ENCODE results near the gene ACSM2B.

DNA sequence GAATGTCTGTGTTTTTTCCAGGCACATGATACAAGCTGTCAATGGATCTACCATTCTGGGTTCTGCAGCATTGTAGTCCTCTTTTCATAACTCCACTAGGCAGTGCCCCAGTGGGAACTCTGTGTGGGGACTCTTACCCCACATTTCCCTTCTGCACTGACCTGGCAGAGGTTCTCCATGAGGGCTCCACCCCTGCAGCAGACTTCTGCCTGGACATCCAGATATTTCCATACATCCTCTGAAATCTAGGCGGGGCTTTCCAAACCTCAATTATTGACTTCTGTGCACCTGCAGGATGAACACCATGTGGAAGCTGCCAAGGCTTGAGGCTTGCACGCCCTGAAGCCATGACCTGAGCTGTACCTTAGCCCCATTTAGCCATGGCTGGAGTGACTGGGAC is 68.9 kb downstream of the ACSM2B start:
- TF ChIP-seq POLR2A (IDR thresholded peaks at IDR 0.05; ENCODE audit: low read depth, low read length) (no peak), NFE2L2 (IDR thresholded peaks at IDR 0.05; ENCODE audit: low read depth, low read length) (no peak), RAD21 (IDR thresholded peaks at IDR 0.05; ENCODE audit: low read length) (no peak), FOS (IDR thresholded peaks at IDR 0.05; ENCODE audit: low read depth, low read length) (no peak), RCOR1 (IDR thresholded peaks at IDR 0.05; ENCODE audit: insufficient replicate concordance, low read length) (no peak), CEBPB (IDR thresholded peaks at IDR 0.05; ENCODE audit: low read depth, low read length) (no peak)
- TF ChIP-seq, protein P1, sequence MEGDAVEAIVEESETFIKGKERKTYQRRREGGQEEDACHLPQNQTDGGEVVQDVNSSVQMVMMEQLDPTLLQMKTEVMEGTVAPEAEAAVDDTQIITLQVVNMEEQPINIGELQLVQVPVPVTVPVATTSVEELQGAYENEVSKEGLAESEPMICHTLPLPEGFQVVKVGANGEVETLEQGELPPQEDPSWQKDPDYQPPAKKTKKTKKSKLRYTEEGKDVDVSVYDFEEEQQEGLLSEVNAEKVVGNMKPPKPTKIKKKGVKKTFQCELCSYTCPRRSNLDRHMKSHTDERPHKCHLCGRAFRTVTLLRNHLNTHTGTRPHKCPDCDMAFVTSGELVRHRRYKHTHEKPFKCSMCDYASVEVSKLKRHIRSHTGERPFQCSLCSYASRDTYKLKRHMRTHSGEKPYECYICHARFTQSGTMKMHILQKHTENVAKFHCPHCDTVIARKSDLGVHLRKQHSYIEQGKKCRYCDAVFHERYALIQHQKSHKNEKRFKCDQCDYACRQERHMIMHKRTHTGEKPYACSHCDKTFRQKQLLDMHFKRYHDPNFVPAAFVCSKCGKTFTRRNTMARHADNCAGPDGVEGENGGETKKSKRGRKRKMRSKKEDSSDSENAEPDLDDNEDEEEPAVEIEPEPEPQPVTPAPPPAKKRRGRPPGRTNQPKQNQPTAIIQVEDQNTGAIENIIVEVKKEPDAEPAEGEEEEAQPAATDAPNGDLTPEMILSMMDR (conservative IDR thresholded peaks at IDR 0.05; ENCODE audit: low read depth, low read length), result no peak
- TF ChIP-seq, protein P2, sequence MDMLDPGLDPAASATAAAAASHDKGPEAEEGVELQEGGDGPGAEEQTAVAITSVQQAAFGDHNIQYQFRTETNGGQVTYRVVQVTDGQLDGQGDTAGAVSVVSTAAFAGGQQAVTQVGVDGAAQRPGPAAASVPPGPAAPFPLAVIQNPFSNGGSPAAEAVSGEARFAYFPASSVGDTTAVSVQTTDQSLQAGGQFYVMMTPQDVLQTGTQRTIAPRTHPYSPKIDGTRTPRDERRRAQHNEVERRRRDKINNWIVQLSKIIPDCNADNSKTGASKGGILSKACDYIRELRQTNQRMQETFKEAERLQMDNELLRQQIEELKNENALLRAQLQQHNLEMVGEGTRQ (IDR thresholded peaks at IDR 0.05; ENCODE audit: low read depth, low read length), result no peak
